HepG2 (cell line): ENCODE measurements around the gene PSMC5. TPM values are rescaled to one million over a fixed set of nuclear protein-coding genes. Genes with fewer than 3 reads are reported as not detected.

Experiments
- ATAC-seq: fragments of 200-7000 bp; cut with Tn5 transposase; 3 replicates; pipeline ENCODE4 v1.9.1; 2020; ENCODE audit warnings: mild to moderate bottlenecking, moderate library complexity
- BruUV-seq: library from RNA; stranded (reverse); fragments of 400-500 nt; replicated peaks from 2 replicates; lab custom pipeline; 2021; lab: Mats Ljungman, UMichigan
- CTCF ChIA-PET: fragments of 300-600 bp; formaldehyde crosslinking; extraction: SDS; loops from one replicate; lab custom pipeline; 2021; ENCODE audit warnings: low total read pairs, inconsistent platforms, low intra/inter-chr PET ratio; lab: Yijun Ruan, JAX
- POLR2A ChIA-PET: fragments of 350-600 bp; sonication (Branson Sonifier 250); formaldehyde crosslinking; loops from one replicate; lab custom pipeline; 2020; ENCODE audit warnings: antibody characterized with exemption, inconsistent platforms; lab: Yijun Ruan, JAX
- DNase-seq: peaks from one replicate; pipeline ENCODE4 v3.0.0-alpha.2; 2015; ENCODE audit warnings: low spot score
- FAIRE-seq: peaks from 3 replicates; lab custom pipeline; 2011; peaks lifted over from hg19 to GRCh38; lab: Jason Lieb, UNC
- H2AFZ ChIP-seq: one replicate; pipeline ENCODE4 v1.6.1; 2011; ENCODE audit warnings: low read length, inconsistent platforms
- H3K27ac ChIP-seq: fragments of 300-600 bp; 3 replicates; pipeline ENCODE4 v1.8.0; 2011; ENCODE audit warnings: mixed run types, mild to moderate bottlenecking, mixed read lengths, low read length, inconsistent platforms; ENCODE audit not compliant: insufficient read depth; ENCODE audit errors: extremely low read length
- H3K27me3 ChIP-seq, 2 experiments: fragments of 200-600 bp in 1 of 2; 2 replicates in 1 of 2; 3 replicates in 1 of 2; pipeline versions ENCODE4 v1.6.0 to v1.8.0; 2011; ENCODE audit warnings: low read length in 2 of 2, mild to moderate bottlenecking in 2 of 2, moderate library complexity in 2 of 2, inconsistent platforms in 1 of 2; ENCODE audit not compliant: insufficient read depth in 2 of 2, control insufficient read depth in 1 of 2
- H3K36me3 ChIP-seq, 2 experiments: fragments of 200-600 bp in 1 of 2; replicated peaks in 1 of 2; 2 replicates in 1 of 2; 3 replicates in 1 of 2; pipeline versions ENCODE4 v1.5.1 to v1.8.0; 2011; ENCODE audit warnings: low read length in 2 of 2, inconsistent platforms in 1 of 2; ENCODE audit not compliant: insufficient read depth in 2 of 2, control insufficient read depth in 1 of 2
- H3K4me1 ChIP-seq: 2 replicates; pipeline ENCODE4 v1.5.1; 2012; ENCODE audit warnings: low read length, inconsistent platforms; ENCODE audit not compliant: insufficient read depth
- H3K4me2 ChIP-seq: 2 replicates; pipeline ENCODE4 v1.6.0; 2011; ENCODE audit warnings: low read depth, low read length, inconsistent platforms
- H3K4me3 ChIP-seq, 3 experiments: fragments of 200-600 bp in 1 of 3; sonication (generic), shearing (Covaris generic) in 1 of 3; replicated peaks in 1 of 3; 2 replicates each; pipeline ENCODE4 v1.5.1; 2011 to 2016; ENCODE audit warnings: low read length in 3 of 3, inconsistent platforms in 2 of 3, low read depth in 2 of 3, mild to moderate bottlenecking in 2 of 3, control low read depth in 1 of 3, mixed read lengths in 1 of 3; ENCODE audit not compliant: insufficient read depth in 1 of 3
- H3K79me2 ChIP-seq: one replicate; pipeline ENCODE4 v1.6.1; 2011; ENCODE audit warnings: low read length, inconsistent platforms; ENCODE audit not compliant: insufficient read depth
- H3K9ac ChIP-seq: 2 replicates; pipeline ENCODE4 v1.6.0; 2011; ENCODE audit warnings: mild to moderate bottlenecking, low read depth, low read length, inconsistent platforms; ENCODE audit not compliant: insufficient read depth
- H3K9me3 ChIP-seq: 2 replicates; pipeline ENCODE4 v1.5.1; 2012; ENCODE audit warnings: mild to moderate bottlenecking, low read length
- H4K20me1 ChIP-seq: 2 replicates; pipeline ENCODE4 v1.6.0; 2011; ENCODE audit warnings: inconsistent platforms, mild to moderate bottlenecking, low read length, moderate library complexity; ENCODE audit not compliant: insufficient read depth
- AGO2 ChIP-seq: fragments of 200-400 bp; formaldehyde crosslinking; optimal IDR thresholded peaks from 2 replicates; pipeline ENCODE3; 2017; ENCODE audit warnings: mild to moderate bottlenecking, low read depth, low read length, moderate library complexity
- CHD2 ChIP-seq: IDR thresholded peaks from 2 replicates; pipeline ENCODE4 v1.6.1; 2011; ENCODE audit warnings: low read depth, low read length, improper control_type of control experiment
- FOXO4 ChIP-seq: sonication (generic); formaldehyde crosslinking; conservative IDR thresholded peaks from 2 replicates; pipeline ENCODE4 v1.8.1; 2023; ENCODE audit warnings: missing genetic modification reagents
- MAFK ChIP-seq, 2 experiments: IDR thresholded peaks in 1 of 2; conservative IDR thresholded peaks in 1 of 2; 2 replicates each; pipeline ENCODE4 v1.6.1; 2011; ENCODE audit warnings: improper control_type of control experiment in 2 of 2, low read length in 2 of 2
- POLR2AphosphoS5 ChIP-seq: IDR thresholded peaks from 2 replicates; pipeline ENCODE4 v1.6.1; 2012; ENCODE audit warnings: low read depth, low read length
- RBFOX2 ChIP-seq: fragments of 200-400 bp; formaldehyde crosslinking; IDR thresholded peaks from 2 replicates; pipeline ENCODE4 v1.6.1; 2017; ENCODE audit warnings: low read depth, mild to moderate bottlenecking, low read length
- WGBS: methylation state at CpG from one replicate; pipeline ENCODE4 v1.1.6; 2017; ENCODE audit warnings: low lambda C conversion rate; 5-methylcytosine and 5-hydroxymethylcytosine counted together
- in situ Hi-C: cut with HindIII; loops from 2 replicates; pipeline ENCODE4 v1.10.0; 2017; ENCODE audit warnings: low pct_unique_long_range_greater_than_20kb; ENCODE audit not compliant: extremely low pct_ligation_motif_present
- intact Hi-C: fragments of 100-400 bp; cut with micrococcal nuclease; formaldehyde crosslinking; loops from one replicate; pipeline ENCODE4 v1.10.0; 2022; ENCODE audit not compliant: unreplicated experiment
- polyA plus RNA-seq, 8 experiments: library from polyadenylated mRNA; depleted of rRNA in 3 of 8; stranded (reverse) in 7 of 8; unstranded in 1 of 8; fragments of >200 nt; fragmentation: Illumina TruSeq in 4 of 8; extraction: Trizol in 4 of 8; gene quantifications; 2 replicates each; pipeline versions ENCODE4 v1.2.1 to v1.2.3, GENCODE V29; 2011 to 2016; ENCODE audit warnings: low read depth in 4 of 8, missing spikeins in 1 of 8, mixed read lengths in 1 of 8; ENCODE audit not compliant: insufficient read depth in 1 of 8
- total RNA-seq, 5 experiments: library from RNA; depleted of rRNA; stranded (reverse); fragments of >200 nt; fragmentation: Illumina TruSeq; extraction: Trizol; gene quantifications; 2 replicates each; pipeline ENCODE4 v1.2.3, GENCODE V29; 2016; ENCODE audit warnings: low read depth in 1 of 5

Gene PSMC5
- total and polyA plus RNA-seq, 2 of the 13 experiments (the other 11 are each of a cell fraction or from before 2014, with no cell fraction given): 35.3 to 128 TPM

GRCh38 chr17:63830904-63831491 lies 3.8 kb downstream of the PSMC5 start (continued):
- TF ChIP-seq FOXO4 (CRISPR knock-in tag) (no peak), CHD2 (no peak)
- TF ChIP-seq, all 625 proteins: peak for 5

DNA sequence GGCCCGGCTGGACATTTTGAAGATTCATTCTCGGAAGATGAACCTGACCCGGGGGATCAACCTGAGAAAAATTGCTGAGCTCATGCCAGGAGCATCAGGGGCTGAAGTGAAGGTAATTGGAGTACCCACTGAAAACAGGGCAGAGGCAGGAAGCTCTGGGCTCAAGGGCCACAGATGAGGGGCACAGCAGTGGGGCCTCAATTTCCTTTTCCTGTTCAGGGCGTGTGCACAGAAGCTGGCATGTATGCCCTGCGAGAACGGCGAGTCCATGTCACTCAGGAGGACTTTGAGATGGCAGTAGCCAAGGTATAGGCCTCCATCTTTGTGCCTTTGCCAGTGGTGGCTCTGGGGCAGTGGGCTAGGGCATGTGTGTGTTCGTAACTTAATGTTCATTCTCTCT lies 4.3 kb downstream of the PSMC5 start:
- intact Hi-C loops: no loop called here
- BruUV-seq: no TSS peak
- DNase-seq: no peak
- TF ChIP-seq AGO2 (peak; percentile 23), MAFK (conservative IDR thresholded peaks at IDR 0.05 in 1 of 2, IDR thresholded peaks at IDR 0.05 in 1 of 2; ENCODE audit: low read length in 2 of 2) (no peak), RBFOX2 (peak; percentile 55; the same call in 1 of the 2 replicates), POLR2AphosphoS5 (0 out of 2 replicates have a peak, but pooled peaks have one; percentile 6)
- TF ChIP-seq, all 625 proteins: peak for 3
- Histone ChIP-seq H3K27me3 (no peaks in the 10 kb centered on the region; a peak in 1 of 5 replicates), H3K4me2 (no peak overlapping the region), H3K27ac (no peak overlapping the region), H4K20me1 (0 out of 2 replicates have a peak, but pooled peaks cover 2% of the 10 kb centered on the region), H3K9me3 (no peaks in the 10 kb centered on the region), H3K4me3 (no peak overlapping the region), H3K36me3 (peaks cover 54 to 74% of the 10 kb centered on the region in 2 experiments), H3K4me1 (peaks cover 19% of the 10 kb centered on the region), H3K9ac (no peak overlapping the region), H3K79me2 (peaks cover 28% of the 10 kb centered on the region), H2AFZ (no peak overlapping the region)
- POLR2A ChIA-PET: interaction anchor here (2.9 to 5.2 kb wide), 2 partner anchors 9 to 59 kb away, joined by 13 to 30 read pairs; partner anchors contain the start of genes CCDC47 and DDX42
- CTCF ChIA-PET: no interaction called here
- WGBS: over 99% methylated on average over 8 of the region's 8 CpGs
- in situ Hi-C loops: no loop called here
- ATAC-seq (no peak), FAIRE-seq (no peak)
